Progenitor cell of endocrine pancreas (in vitro differentiated cells): ENCODE data around the gene TUBA8. TPM values are rescaled to one million over a fixed set of nuclear protein-coding genes. Genes with fewer than 3 reads are reported as not detected.

ENCODE experiments used
- DNase-seq: peaks from one replicate; pipeline ENCODE4 v3.0.0; 2021; ENCODE audit warnings: low spot score; ENCODE audit not compliant: unreplicated experiment
- H3K27ac Mint-ChIP-seq: 2 replicates; pipeline ENCODE4 v1.8.0; 2021; ENCODE audit warnings: mild to moderate bottlenecking, moderate library complexity, mixed read lengths
- H3K27me3 Mint-ChIP-seq: 2 replicates; pipeline ENCODE4 v1.8.0; 2021; ENCODE audit warnings: mixed read lengths
- H3K36me3 Mint-ChIP-seq: 2 replicates; pipeline ENCODE4 v1.8.0; 2022; ENCODE audit warnings: mixed read lengths; ENCODE audit not compliant: insufficient read depth
- H3K4me1 Mint-ChIP-seq: 2 replicates; pipeline ENCODE4 v1.8.0; 2021; ENCODE audit warnings: low read depth, mixed read lengths
- H3K4me3 Mint-ChIP-seq: 2 replicates; pipeline ENCODE4 v1.8.0; 2021; ENCODE audit warnings: low read depth, mild to moderate bottlenecking, moderate library complexity, mixed read lengths
- H3K9me3 Mint-ChIP-seq: 2 replicates; pipeline ENCODE4 v1.8.0; 2021; ENCODE audit warnings: low read depth, mixed read lengths
- total RNA-seq: library from RNA; stranded (reverse); gene quantifications from 2 replicates; pipeline ENCODE4 v1.2.1, GENCODE V29; 2021
- TF ChIP-seq, protein P1 (sequence below): fragments of 200-600 bp; sonication (generic); IDR thresholded peaks from one replicate; pipeline ENCODE4 v1.5.0; 2021; ENCODE audit warnings: antibody characterized with exemption, mild to moderate bottlenecking; ENCODE audit not compliant: unreplicated experiment

TUBA8 gene
- total RNA-seq, 1 donor from 2014 or later, result 2.4 TPM

DNA sequence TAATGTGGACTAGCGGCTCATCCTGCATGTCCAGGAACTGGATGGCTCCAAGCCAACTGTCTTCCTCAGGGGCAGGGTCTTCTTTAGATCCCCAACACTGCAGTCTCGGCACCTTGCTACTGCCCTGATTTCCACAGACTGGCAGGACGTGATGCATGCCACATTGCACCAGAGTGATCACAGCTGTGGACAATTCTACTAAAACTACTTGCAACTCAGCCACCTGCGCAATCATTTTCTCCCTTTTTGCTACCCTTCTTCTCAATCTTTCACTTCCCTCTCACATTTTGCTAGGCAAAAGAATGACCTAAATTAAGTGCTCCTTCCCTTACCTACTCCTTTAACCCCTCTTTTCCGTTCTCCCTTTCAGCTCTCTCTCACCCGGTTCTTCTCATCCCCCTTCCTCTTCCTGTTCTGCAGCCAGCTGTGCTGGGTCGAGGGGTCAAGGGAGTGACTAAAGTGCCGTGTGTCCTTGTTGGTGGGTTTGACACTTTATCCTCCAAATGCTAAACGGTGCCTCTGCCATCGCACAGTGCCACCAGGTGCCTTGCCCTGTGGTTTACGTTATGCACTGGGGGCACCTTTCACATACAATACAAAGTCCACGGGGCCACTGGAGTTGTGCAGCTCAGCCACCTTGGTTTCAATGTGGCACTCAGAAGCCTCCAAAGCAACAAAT, 44.3 kb upstream of the TUBA8 start:
- no peak overlapping the region for H3K4me3 Mint-ChIP-seq
- no peak overlapping the region for H3K27ac Mint-ChIP-seq
- no peak for DNase-seq
- TF ChIP-seq, protein P1, sequence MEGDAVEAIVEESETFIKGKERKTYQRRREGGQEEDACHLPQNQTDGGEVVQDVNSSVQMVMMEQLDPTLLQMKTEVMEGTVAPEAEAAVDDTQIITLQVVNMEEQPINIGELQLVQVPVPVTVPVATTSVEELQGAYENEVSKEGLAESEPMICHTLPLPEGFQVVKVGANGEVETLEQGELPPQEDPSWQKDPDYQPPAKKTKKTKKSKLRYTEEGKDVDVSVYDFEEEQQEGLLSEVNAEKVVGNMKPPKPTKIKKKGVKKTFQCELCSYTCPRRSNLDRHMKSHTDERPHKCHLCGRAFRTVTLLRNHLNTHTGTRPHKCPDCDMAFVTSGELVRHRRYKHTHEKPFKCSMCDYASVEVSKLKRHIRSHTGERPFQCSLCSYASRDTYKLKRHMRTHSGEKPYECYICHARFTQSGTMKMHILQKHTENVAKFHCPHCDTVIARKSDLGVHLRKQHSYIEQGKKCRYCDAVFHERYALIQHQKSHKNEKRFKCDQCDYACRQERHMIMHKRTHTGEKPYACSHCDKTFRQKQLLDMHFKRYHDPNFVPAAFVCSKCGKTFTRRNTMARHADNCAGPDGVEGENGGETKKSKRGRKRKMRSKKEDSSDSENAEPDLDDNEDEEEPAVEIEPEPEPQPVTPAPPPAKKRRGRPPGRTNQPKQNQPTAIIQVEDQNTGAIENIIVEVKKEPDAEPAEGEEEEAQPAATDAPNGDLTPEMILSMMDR, result no peak
- H3K9me3 Mint-ChIP-seq, result no peaks in the 10 kb centered on the region
- peaks cover 7% of the 10 kb centered on the region for H3K4me1 Mint-ChIP-seq
- peaks cover 26% of the 10 kb centered on the region for H3K27me3 Mint-ChIP-seq
- H3K36me3 Mint-ChIP-seq, result no peaks in the 10 kb centered on the region

DNA sequence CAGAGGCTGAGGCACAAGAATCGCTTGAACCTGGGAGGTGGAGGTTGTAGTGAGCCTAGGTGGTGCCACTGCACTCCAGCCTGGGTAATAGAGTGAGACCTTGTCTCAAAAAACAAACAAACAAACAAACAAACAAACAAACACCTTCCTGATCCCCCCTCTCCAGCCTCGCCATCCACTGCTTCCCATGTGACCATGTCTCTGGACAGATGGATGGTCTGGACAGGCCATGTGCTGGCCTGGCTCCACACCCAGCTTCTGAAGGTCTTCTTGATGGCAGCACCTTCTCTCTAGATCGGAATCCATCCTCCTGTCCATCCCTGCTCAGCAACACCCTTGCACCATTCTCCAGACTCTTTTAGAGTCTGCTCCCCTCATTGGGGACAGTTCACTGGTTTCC, 43.5 kb upstream of the TUBA8 start:
- Mint-ChIP-seq H3K4me3 (no peak overlapping the region), H3K27me3 (peaks cover 28% of the 10 kb centered on the region), H3K4me1 (peaks cover 6% of the 10 kb centered on the region), H3K9me3 (no peaks in the 10 kb centered on the region), H3K36me3 (no peaks in the 10 kb centered on the region), H3K27ac (no peak overlapping the region)
- no peak for DNase-seq
- TF ChIP-seq, protein P1, result no peak

DNA sequence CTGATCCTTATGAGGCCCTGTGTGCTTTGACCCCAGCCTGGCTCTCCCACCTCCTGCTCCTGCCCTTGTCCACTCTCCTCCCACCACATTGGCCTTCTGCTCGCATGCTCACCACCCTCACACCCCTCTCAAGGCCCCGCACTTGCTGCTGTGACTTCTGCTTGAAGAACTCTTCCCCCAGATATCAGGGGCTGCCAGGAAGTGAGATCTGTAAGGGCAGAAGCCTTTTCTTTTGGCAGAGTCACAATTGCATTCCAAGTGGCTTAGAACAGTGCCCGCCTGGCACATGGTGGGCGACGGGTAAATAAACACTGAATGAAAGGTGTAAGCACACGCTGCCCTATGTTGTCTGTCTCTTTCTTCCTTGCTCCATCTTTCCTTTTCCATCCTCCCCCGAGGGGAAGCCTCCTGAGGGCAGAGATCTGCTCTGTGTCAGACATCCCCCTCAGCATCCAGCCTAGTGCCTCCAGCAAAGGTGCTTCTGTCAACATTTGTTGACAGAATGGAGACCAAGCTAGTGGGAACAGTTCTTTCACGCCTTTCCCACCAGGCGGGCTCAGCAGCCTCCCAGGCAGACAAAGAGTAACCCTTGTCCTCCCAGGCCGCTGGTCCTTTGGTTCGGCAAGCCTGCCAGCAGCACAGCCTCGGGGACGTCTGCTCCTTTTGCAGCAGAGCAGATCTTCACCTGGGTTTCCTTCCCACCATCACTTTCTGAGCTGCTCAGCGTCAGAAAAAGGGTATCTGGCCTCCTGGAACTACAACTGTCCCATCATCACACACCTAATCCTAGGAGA, 42.9 kb upstream of the TUBA8 start:
- H3K4me3 Mint-ChIP-seq, result no peak overlapping the region
- H3K36me3 Mint-ChIP-seq, result no peaks in the 10 kb centered on the region
- no peak overlapping the region for H3K27ac Mint-ChIP-seq
- no peaks in the 10 kb centered on the region for H3K9me3 Mint-ChIP-seq
- DNase-seq, result no peak
- H3K4me1 Mint-ChIP-seq, result peaks cover 6% of the 10 kb centered on the region
- TF ChIP-seq, protein P1, result no peak
- peaks cover 30% of the 10 kb centered on the region for H3K27me3 Mint-ChIP-seq

DNA sequence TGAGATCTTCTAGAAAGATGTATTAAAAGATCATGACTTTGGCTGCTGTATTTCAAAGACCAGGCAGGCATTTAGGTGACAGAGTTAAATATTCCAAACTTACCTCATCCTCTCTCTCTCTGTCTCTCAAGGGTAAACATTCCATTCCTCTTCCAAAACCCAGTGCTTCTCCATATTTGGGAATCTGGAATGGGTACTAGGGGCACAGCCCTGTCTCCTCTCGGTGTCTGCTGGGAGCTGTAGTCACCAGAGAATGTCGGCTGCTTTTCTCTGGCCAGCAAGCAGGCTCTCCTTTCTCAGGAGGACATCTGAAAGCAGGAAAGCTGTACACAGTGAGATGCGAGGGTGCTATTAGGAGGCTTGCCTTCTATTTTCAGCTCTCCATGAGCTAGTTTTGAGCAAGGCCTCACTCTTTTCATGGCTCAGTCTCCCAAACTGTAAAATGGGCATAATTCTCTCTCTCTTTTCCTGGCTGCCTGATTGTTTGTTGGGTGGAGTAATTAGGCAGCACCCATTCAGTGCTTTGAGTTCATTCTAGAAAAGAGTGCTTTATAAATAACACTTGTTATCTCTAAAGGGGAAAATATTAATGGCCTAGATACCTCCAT, 42.1 kb upstream of the TUBA8 start:
- peaks cover 6% of the 10 kb centered on the region for H3K4me1 Mint-ChIP-seq
- no peak for DNase-seq
- H3K9me3 Mint-ChIP-seq, result no peaks in the 10 kb centered on the region
- peaks cover 30% of the 10 kb centered on the region for H3K27me3 Mint-ChIP-seq
- no peak overlapping the region for H3K27ac Mint-ChIP-seq
- no peak overlapping the region for H3K4me3 Mint-ChIP-seq
- H3K36me3 Mint-ChIP-seq, result no peaks in the 10 kb centered on the region
- TF ChIP-seq, protein P1, result no peak

DNA sequence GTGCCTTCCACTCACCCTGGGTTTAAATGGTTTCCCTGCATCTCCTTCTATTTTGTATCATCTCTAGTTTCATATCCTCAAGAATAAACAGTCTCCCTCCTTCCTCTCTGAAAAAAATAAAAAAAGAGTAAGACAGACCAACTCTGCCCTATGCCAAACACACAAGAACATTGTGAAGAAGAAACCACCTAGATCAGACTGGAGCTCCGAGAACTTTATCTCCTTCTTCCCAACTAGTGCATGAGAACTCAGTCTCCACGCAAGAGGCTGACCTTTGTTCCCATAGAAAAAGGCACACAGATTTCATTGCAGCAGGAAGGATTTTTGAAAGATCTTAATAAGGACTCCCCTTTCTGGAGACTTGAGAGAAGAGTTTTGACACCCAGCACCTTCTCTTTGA, 41.6 kb upstream of the TUBA8 start:
- Mint-ChIP-seq H3K4me3 (no peak overlapping the region), H3K27me3 (peaks cover 30% of the 10 kb centered on the region), H3K27ac (no peak overlapping the region), H3K4me1 (peaks cover 6% of the 10 kb centered on the region), H3K36me3 (no peaks in the 10 kb centered on the region), H3K9me3 (no peaks in the 10 kb centered on the region)
- TF ChIP-seq, protein P1, result no peak
- no peak for DNase-seq
